Gastrocnemius medialis (tissue), 4 donors: ENCODE measurements around the gene NUP62CL.

Experiments
- POLR2A ChIP-seq, 2 donors: fragments of 450-650 bp; IDR thresholded peaks; one replicate each; pipeline ENCODE4 v1.6.1; 2017; ENCODE audit warnings: antibody characterized with exemption in 2 of 2, mild to moderate bottlenecking in 2 of 2, moderate library complexity in 2 of 2
- TF ChIP-seq, protein P1 (sequence below), 5 experiments: fragments of 450-650 bp in 3 of 5; fragments of 200-600 bp in 2 of 5; sonication (generic) in 2 of 5; IDR thresholded peaks in 4 of 5; conservative IDR thresholded peaks in 1 of 5; 1 replicate in 4 of 5; 2 replicates in 1 of 5; pipeline ENCODE4 v1.5.1; 2016 to 2019; ENCODE audit warnings: antibody characterized with exemption in 5 of 5, mild to moderate bottlenecking in 3 of 5, moderate library complexity in 3 of 5

DNA sequence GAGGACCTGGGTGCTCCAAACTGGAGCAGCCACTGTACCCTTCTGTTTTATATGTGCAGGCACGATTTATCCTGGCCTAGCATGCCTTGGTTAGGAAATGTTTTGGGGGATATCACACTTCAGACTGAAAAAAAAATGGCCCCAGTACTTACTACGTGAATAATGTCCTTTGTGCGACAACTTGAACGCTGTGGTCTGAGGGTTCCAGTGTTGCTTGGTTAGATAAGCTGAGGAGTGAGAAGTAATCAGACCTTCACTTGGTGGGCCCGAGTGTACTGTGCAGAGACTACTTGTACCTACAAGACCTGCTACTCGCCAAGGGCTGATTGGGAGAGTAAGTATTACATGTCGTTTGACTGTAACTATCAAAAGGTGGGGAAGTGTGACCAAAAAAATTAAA, 856 bp upstream of the NUP62CL start:
- TF ChIP-seq, protein P1, sequence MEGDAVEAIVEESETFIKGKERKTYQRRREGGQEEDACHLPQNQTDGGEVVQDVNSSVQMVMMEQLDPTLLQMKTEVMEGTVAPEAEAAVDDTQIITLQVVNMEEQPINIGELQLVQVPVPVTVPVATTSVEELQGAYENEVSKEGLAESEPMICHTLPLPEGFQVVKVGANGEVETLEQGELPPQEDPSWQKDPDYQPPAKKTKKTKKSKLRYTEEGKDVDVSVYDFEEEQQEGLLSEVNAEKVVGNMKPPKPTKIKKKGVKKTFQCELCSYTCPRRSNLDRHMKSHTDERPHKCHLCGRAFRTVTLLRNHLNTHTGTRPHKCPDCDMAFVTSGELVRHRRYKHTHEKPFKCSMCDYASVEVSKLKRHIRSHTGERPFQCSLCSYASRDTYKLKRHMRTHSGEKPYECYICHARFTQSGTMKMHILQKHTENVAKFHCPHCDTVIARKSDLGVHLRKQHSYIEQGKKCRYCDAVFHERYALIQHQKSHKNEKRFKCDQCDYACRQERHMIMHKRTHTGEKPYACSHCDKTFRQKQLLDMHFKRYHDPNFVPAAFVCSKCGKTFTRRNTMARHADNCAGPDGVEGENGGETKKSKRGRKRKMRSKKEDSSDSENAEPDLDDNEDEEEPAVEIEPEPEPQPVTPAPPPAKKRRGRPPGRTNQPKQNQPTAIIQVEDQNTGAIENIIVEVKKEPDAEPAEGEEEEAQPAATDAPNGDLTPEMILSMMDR (IDR thresholded peaks at IDR 0.05 in 4 of 5, conservative IDR thresholded peaks at IDR 0.05 in 1 of 5), result no peak
- no peak for TF ChIP-seq POLR2A (IDR thresholded peaks at IDR 0.05)
